ENCODE results near the gene OCA2. TPM values are rescaled to one million over a fixed set of nuclear protein-coding genes. Genes with fewer than 3 reads are reported as not detected.
A peak's percentile ranks its signal among the peaks of the same experiment; 100 is the strongest.
"Not testable (repeated sequence)": the region's sequence is repeated elsewhere in the genome, so short reads cannot be mapped to it uniquely, and the experiment has no call there.

Gene OCA2
- total RNA-seq, 1 experiment from 2014 or later: not detected

DNA sequence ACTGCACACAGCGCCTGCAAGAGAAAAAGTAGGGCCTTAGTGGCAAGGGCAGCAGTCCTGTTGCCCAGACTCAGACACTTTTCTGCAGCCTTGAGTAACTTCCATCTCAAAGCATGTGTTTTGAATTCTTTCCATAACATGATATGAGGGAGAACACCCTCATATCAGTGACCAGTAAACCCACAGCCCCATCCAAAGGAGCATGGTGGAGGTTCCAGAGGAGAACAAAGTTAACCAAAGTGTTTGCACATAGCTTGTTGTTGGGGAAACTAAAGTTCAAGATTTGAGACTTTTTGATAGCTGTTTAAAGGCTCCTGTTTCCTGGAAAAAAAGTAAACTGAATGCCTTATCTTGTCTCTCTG, 74.2 kb downstream of the OCA2 start:
- no peak for DNase-seq
- Histone ChIP-seq H3K36me3 (no peaks in the 10 kb centered on the region), H3K9me3 (no peaks in the 10 kb centered on the region), H3K27me3 (no peaks in the 10 kb centered on the region), H3K4me3 (no peak overlapping the region)

DNA sequence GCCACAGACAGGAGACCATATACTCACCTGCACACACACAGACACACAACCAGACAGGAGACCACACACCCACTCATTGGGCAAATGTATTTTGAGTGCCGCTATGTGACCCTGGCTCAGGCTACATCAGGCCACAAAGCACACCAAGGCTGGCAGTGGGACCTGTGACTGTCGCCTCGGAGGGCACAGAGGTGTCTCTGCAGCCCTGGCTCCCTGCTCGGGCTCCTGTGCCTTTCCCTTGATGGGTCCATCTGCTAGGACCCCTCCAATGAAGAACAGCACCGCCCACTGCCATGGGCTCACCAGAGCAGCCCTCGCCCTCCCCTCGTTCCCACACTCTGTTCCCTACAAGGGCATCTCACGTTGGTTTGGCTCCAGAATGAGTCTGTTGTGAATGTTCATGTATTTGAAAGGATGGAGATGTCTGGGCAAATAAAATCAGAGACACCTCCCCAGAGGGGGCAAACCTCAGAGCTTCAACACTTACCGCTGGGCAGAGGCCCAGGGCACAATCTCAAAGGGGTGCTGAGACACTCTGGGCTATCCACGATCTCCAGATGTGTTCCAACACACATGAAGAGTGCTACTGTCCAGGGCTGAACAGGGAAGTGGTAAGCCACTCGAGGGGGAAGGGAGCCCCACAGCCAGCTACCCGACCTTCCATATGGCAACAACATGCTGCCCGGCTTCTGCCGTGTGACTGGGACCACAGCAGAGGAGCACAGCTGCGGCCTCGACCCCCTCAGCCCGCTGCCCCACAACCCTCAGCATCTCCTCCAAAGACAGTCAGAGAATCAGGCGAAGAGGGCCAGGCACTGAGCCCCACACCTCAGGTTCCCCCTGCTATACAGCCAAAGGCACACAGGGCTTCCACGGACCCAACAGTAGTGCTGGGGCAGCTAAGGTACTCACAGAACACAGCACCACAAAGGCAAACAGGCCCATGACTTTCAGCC, 74.9 kb downstream of the OCA2 start:
- H3K36me3 ChIP-seq: no peaks in the 10 kb centered on the region
- H3K27me3 ChIP-seq: no peaks in the 10 kb centered on the region
- DNase-seq: no peak
- H3K4me3 ChIP-seq: no peak overlapping the region
- no peaks in the 10 kb centered on the region for H3K9me3 ChIP-seq

GRCh38 chr15:28023422-28023821, 75.7 kb downstream of the OCA2 start:
- no peak for DNase-seq
- H3K4me3 ChIP-seq: no peak overlapping the region
- H3K27me3 ChIP-seq: no peaks in the 10 kb centered on the region
- H3K36me3 ChIP-seq: no peaks in the 10 kb centered on the region
- H3K9me3 ChIP-seq: no peaks in the 10 kb centered on the region

DNA sequence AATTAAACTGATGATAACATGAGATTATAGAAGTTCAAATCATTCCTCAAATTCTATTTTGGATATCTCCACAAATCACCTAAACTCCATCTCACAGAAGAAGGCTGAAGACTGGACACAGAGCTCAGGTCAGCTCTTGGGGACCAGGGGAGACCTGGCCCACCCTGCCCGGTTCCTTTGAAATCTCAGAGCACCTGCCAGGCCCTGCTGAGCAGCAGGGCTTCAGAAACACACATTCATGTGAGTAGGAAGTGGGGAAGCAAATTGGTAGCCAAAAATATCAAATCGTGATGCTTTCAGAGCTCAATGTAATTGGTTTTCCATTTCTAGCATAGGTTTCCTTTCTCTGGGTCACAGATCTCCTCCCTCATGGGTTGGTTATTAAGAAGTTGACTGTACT, 76.2 kb downstream of the OCA2 start:
- Histone ChIP-seq H3K4me3 (no peak overlapping the region), H3K27me3 (no peaks in the 10 kb centered on the region), H3K9me3 (no peaks in the 10 kb centered on the region), H3K36me3 (no peaks in the 10 kb centered on the region)
- DNase-seq: no peak

DNA sequence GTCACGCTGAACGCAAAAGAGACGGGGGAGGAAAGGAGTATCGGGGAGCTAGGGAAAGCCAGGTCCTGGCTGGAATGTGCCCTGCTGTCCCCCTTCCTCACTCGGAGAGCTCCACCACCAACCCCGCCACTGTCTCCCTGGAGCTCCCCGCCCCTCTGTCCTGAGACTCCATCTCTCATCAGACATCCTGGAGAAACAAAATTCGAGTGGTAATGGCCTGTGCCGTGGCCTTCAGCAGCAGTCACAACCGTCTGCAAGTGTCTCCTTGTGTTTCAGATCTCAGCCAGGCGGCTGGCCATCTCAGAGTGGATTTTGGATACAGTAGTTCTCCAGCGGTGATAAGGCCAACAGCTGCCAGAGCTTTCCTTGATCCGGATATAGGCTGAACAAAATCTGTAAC, 76.9 kb downstream of the OCA2 start:
- Histone ChIP-seq H3K36me3 (no peaks in the 10 kb centered on the region), H3K27me3 (no peaks in the 10 kb centered on the region), H3K9me3 (no peaks in the 10 kb centered on the region), H3K4me3 (no peak overlapping the region)
- no peak for DNase-seq

DNA sequence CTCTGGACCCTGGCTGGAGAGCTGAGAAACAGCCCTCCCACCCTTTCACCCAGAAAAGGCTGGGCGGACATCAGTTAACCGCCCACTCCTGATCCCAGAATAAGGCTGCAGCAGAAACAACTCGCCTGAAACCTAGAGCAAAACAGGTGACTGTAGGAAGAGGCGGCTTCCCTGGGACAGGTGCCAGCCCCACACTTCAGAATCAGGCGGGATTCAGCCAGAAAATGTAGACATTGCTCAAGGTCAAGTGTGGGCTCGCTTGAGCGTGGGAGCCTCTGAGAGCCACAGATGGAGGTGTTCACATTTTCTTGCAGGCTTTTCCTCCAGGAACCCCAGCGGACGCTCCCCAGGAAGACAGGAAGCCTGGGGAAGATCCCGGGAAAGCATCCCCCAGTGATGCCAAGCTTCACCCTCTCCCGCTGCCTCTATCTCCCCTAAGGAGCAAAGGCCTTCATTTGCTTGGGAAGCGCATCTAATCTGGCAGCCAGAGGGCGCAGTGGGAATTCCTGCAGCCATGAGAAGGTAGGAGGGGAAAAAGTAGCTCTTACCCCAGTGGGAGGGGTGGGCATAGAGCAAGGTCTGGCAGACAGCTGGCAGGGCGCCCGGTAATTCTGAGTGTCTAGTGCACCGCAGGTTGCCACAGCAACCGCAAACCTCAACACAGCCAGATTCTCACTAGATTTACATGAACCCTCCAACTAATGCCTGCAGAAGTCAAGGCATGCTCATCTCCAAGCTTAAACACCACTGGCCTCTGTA, 77.7 kb downstream of the OCA2 start:
- no peaks in the 10 kb centered on the region for H3K36me3 ChIP-seq
- H3K27me3 ChIP-seq: no peaks in the 10 kb centered on the region
- DNase-seq: peak; percentile 81
- H3K4me3 ChIP-seq: no peak overlapping the region
- H3K9me3 ChIP-seq: no peaks in the 10 kb centered on the region

- no peaks in the 10 kb centered on the region for H3K9me3 ChIP-seq
- H3K36me3 ChIP-seq: no peaks in the 10 kb centered on the region
- no peaks in the 10 kb centered on the region for H3K27me3 ChIP-seq
- H3K4me3 ChIP-seq: no peak overlapping the region
- no peak for DNase-seq
Measured at GRCh38 chr15:28020644-28021043, 78.5 kb downstream of the OCA2 start.

- H3K36me3 ChIP-seq: no peaks in the 10 kb centered on the region
- no peak overlapping the region for H3K4me3 ChIP-seq
- no peak for DNase-seq
- H3K27me3 ChIP-seq: no peaks in the 10 kb centered on the region
- H3K9me3 ChIP-seq: no peaks in the 10 kb centered on the region
Measured at GRCh38 chr15:28019594-28020309, 79.4 kb downstream of the OCA2 start.

GRCh38 chr15:28018291-28019044, 80.6 kb downstream of the OCA2 start:
- H3K36me3 ChIP-seq: no peaks in the 10 kb centered on the region
- no peak for DNase-seq

GRCh38 chr15:28017423-28017924, 81.6 kb downstream of the OCA2 start:
- DNase-seq: no peak
- no peaks in the 10 kb centered on the region for H3K9me3 ChIP-seq
- no peaks in the 10 kb centered on the region for H3K36me3 ChIP-seq
- H3K27me3 ChIP-seq: no peaks in the 10 kb centered on the region
- H3K4me3 ChIP-seq: no peak overlapping the region

More at GRCh38 chr15:28018291-28019044, 80.6 kb downstream of the OCA2 start:
- no peaks in the 10 kb centered on the region for H3K27me3 ChIP-seq
- no peak overlapping the region for H3K4me3 ChIP-seq
- H3K9me3 ChIP-seq: no peaks in the 10 kb centered on the region

- Histone ChIP-seq H3K27me3 (no peaks in the 10 kb centered on the region), H3K9me3 (no peaks in the 10 kb centered on the region), H3K36me3 (no peaks in the 10 kb centered on the region), H3K4me3 (no peak overlapping the region)
- DNase-seq: no peak
Measured at GRCh38 chr15:28015855-28016254, 83.3 kb downstream of the OCA2 start.

- no peak overlapping the region for H3K4me3 ChIP-seq
- no peaks in the 10 kb centered on the region for H3K9me3 ChIP-seq
- no peaks in the 10 kb centered on the region for H3K27me3 ChIP-seq
- H3K36me3 ChIP-seq: no peaks in the 10 kb centered on the region
- no peak for DNase-seq
Measured at GRCh38 chr15:28014623-28015200, 84.4 kb downstream of the OCA2 start.

DNA sequence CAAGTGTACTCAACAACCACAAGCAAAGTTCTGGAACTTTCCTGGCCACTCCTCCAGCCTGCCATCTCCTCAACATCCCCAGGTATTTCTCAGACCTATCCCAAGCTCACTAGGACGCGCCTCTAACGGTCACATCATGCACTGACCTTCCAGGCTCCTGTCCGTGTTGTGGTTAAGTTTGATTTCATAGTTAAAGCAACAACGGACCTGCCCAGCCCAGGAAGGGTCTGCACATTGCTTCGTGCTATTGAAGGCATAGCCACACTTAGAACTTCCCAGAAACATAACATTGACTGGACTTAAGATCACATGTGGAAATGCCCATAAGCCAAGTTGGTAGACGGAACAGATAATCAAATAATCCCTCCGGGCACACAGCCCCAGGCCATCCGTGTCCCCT, 85.1 kb downstream of the OCA2 start:
- H3K4me3 ChIP-seq: no peak overlapping the region
- no peaks in the 10 kb centered on the region for H3K36me3 ChIP-seq
- H3K27me3 ChIP-seq: no peaks in the 10 kb centered on the region
- no peak for DNase-seq
- H3K9me3 ChIP-seq: no peaks in the 10 kb centered on the region

DNA sequence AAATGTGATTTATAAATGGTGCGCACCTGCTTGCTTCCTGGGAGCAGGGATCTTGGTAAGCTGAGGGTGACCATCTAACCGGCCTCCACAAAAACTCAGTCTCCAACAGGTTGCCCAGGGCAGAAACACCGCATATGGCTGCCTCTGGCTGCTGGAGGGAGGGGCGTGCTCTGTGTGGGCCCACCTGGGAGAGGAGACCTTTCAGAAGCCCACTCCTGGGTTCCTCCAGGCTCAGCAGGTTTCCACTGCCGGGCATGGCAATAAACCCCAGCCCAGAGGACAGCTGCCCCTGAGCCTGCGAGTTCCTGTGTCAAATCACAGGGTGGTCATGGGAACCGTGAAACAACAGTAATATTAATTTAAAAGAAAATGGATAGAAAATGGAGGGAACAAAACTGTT, 85.6 kb downstream of the OCA2 start:
- H3K9me3 ChIP-seq: no peaks in the 10 kb centered on the region
- no peaks in the 10 kb centered on the region for H3K36me3 ChIP-seq
- H3K27me3 ChIP-seq: no peaks in the 10 kb centered on the region
- no peak for DNase-seq
- H3K4me3 ChIP-seq: no peak overlapping the region

DNA sequence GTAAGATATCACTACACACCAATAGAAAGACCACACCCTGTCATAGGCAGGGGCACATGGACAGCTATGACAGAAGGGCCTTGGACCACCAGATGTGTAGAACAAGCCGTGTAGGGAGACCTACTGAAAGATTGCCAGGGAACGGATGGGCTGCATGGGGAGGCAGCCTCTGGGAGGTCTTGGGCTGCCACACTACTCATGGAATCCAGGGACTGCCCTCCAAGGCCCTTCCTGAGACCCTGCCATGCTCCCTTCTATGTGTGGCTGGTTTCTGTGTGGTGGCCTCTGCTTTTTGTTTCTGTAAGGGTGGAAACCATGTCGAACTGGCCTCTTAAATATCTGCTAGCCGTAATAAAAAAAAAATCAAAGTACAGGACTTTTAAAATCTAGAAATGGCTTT, 86.9 kb downstream of the OCA2 start:
- H3K36me3 ChIP-seq: no peaks in the 10 kb centered on the region
- no peaks in the 10 kb centered on the region for H3K9me3 ChIP-seq
- H3K27me3 ChIP-seq: no peaks in the 10 kb centered on the region
- DNase-seq: no peak
- no peak overlapping the region for H3K4me3 ChIP-seq

DNA sequence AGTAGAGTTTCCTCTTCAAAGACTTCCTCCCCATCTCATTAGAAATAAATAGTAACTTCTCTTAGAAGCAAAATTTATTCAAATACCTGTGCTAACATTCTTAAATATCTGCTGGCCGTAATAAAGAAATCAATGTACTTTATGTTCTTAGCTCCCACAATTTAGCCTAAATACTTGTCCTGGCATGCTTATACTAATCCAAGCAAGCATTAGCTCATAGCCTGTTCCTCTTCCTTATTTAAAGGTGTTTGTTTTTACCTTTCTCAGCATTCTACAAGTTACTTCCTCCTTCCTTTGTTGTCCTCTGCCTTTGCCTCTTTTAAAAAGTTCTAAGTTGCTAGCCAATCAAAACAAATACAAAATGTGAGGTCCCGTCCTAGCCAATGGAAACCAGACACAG, 90.9 kb downstream of the OCA2 start:
- DNase-seq, H3K27me3 ChIP-seq, H3K4me3 ChIP-seq, H3K9me3 ChIP-seq, H3K36me3 ChIP-seq: not testable (repeated sequence)
